GM19193 (cell line): ENCODE data around the gene FOXK2.
A peak's percentile ranks its signal among the peaks of the same experiment; 100 is the strongest.

ENCODE experiments used
- POLR2A ChIP-seq: IDR thresholded peaks from 4 replicates; pipeline ENCODE4 v1.6.1; 2011; ENCODE audit not compliant: insufficient read depth, insufficient read length; ENCODE audit errors: extremely low read depth

The FOXK2 gene

DNA sequence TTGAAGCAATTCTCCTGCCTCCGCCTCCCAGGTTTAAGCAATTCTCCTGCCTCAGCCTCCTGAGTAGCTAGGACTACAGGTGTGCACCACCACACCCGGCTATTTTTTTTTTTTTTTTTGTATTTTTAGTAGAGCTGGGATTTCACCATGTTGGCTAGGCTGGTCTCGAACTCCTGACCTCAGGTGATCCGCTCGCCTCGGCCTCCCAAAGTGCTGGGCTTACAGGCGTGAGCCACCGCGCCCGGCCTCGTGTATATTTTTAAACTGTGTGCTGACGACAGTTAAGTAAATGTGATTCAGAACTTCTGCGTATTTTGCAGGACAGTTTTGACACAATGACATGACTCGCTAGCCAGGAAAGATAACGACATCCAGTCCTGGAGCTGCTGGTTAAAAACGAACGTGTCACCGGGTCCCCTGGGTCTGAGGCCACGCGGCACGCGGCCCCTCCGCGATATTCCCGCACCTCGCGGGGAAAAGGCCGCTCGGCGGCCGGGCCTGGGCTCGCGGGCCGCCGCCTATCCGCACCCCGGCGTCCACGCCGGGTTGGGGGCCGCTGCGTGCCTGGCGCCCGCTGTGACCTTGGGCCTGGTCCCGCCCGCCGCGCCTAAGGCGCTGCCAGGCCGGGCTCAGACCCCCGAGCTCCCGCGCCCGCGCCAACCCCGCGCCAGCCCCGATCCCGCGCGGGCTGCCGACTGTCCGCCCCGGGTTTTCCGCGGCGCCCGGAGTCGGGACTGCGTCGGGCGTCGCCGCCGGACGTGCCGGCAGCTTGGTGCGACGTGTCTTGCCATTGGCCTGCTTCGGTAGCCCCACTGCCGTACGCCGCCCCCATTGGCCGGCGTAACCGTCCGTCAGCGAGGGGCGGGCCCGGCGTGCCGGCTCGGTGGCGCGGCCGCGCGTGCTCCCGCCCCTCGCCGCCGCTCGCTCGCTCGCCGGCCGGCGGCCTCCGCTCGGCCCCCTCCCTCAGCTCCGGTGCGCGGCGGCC is at the start of gene FOXK2:
TSS of gene FOXK2 (plus strand) at position 907 of the 985 bp plus-strand sequence. CDS start 157 bp downstream, outside the sequence.
- TF ChIP-seq POLR2A = peak; percentile 65

GRCh38 chr17:82470065-82470464 is 49.5 kb upstream of the FOXK2 start:
- no peak for TF ChIP-seq POLR2A

DNA sequence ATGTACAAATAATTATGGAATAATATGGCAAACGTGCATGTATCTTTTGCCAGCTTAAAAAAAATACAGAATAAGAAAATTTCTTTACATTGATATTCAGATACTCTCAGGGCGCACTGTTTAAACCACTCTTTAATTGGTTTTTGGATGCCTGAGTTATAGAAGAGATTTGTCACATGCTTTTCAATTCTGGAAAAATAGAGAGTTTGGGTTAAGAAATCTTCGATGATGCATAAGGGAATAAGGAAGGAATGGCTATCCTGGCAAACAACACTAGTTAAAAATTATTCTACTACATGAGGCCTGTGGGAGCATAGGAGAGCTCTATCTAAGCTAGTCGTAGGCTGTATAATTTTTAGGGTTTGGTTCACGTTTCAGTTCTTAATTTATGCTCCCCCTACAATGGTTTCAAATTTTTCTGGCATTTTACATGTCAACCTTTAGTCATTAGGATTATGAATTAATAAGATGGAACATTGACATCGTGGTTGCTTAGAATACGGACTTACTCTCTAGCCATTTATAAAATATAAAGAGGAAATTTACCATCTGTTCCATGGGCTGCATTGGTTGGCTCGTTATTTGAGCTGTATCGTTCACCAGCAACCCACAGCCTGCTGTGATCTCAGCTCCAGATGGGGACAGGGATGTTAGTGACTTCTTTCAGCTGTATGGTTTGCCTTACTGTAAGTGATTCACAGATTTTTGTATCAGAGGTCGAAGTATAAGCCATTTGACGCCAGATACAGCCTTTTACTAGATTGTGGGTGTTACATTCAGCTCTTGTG is 45.1 kb upstream of the FOXK2 start:
- TF ChIP-seq POLR2A = no peak

DNA sequence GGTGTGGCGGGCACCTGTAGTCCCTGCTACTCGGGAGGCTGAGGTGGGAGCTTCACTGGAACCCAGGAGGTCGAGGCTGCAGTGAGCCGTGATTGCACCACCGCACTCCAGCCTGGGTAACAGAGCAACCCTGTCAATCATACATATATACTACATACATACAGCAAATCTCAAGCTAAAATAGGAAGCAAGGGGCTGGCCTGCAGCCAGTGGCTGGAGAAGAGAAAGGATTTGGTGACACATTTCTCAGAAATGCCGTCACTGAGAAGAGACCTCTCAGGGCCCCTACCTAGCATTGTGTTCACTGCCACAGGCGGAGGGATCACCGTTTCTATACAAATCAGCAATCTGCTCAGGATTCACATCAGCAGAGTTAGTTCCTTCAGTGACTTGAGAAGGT is 44.1 kb upstream of the FOXK2 start:
- TF ChIP-seq POLR2A = no peak

DNA sequence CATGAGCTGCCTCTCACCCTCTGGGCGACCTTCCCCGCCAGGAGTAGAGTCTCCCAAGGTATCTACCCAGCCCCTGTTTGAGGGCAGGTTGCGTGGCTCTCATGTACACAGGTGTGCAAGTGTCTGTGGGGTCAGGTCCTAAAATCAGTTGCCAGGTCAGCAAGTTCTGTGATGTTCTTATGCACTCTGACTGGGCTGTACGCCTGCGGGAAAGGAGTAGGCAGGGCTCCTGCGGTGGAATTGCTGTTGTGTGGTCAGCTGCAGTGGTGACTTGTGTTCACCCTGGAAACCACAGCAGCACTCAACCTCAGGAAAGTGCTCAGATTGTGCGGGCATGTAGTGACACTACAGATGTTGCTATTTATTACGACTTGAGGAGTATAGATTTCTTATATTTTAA is 41.6 kb upstream of the FOXK2 start:
- no peak for TF ChIP-seq POLR2A

- no peak for TF ChIP-seq POLR2A
Measured at GRCh38 chr17:82479602-82480001, 39.9 kb upstream of the FOXK2 start.

DNA sequence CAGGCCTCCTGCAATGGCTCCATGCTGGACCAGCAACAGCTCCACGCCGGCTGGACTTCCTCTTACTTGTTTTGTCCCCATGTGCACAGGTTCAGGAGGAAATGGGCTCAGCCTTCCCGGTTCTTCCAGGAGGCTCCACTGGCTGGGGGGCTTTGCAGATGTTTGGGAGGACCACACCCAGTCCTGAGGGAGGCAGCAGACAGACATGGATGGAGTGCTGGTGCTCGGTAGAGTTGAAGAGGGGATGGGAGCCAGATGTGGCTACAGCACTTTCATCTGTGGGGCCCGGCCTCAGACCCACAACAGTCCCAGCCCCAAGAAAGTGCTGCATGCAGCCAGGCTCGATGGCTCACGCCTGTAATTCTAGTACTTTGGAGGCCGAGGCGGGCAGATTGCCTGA is 39.2 kb upstream of the FOXK2 start:
- no peak for TF ChIP-seq POLR2A

GRCh38 chr17:82483204-82483660 is 36.3 kb upstream of the FOXK2 start:
- no peak for TF ChIP-seq POLR2A

- no peak for TF ChIP-seq POLR2A
Measured at GRCh38 chr17:82483836-82484235, 35.7 kb upstream of the FOXK2 start.

DNA sequence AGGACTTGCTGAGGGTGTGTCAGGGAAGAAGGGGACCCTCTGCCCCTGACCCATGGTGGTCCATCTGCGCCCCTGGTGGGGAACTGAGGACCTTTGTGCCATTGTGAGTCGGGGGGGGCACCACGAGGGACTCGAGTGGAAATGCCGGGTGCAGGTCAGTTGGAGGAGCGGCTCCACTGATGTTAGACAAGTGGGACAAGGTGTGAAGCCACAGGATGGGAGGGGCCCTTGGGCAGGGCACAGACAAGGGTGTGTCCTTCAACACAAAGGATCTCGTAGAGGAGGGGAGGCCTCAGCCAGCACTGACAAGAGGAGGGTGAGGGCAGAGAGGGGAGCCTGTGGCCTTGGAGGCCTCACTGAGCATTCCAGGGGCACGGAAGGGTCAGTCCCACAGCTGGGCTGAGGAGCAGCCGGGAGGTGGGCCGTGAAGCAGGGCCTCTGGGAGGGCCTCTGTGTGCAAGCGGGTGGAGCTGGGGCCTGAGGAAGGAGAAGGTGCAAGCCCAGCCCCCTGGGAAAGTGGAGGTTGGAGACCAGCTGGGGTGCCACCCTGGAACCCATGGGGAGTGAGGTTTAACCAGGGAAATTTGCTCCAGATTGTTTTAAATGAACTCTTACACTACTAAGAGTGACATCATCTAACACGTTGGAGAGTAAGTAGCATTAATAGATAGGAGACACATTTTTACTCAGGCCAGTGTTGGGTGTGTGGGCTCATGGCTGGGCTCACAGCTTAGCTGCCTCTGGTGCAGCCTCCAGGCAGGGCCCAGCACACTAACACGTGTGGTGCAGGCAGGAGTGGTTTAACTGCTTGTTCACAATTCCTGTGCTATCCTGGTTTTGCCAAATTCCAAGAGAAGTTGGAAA is 33.1 kb upstream of the FOXK2 start:
- TF ChIP-seq POLR2A = no peak

DNA sequence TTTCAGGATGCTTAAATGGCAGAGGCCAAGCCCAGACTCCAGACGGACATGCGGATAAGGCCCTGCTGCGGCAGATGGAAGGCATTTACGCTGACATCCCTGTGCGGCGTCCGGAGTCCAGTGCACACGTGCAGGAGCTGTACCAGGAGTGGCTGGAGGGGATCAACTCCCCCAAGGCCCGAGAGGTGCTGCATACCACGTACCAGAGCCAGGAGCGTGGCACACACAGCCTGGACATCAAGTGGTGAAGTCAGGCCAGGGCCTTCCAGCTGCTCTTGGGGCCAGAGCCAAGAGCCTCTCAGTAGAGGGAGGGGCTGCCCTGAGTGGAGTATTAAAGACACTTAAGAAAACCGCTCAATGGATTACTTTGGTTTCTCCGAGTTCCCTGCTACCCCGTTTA is 31.6 kb upstream of the FOXK2 start:
- no peak for TF ChIP-seq POLR2A

DNA sequence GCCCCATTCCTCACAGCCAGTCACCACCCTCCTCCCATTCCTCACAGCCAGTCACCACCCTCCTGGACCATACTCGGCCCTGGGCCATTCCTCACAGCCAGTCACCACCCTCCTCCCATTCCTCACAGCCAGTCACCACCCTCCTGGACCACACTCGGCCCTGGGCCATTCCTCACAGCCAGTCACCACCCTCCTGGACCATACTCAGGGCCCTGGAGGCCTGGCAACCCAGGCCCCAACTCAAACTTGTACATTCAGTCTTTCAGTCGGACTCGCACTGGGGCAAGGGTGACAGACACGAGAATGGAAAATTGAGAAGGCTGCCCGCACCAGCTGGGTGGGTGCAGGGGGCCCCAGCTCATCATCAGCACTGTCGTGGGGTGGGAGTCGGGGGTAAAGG is 30.4 kb upstream of the FOXK2 start:
- TF ChIP-seq POLR2A = no peak

DNA sequence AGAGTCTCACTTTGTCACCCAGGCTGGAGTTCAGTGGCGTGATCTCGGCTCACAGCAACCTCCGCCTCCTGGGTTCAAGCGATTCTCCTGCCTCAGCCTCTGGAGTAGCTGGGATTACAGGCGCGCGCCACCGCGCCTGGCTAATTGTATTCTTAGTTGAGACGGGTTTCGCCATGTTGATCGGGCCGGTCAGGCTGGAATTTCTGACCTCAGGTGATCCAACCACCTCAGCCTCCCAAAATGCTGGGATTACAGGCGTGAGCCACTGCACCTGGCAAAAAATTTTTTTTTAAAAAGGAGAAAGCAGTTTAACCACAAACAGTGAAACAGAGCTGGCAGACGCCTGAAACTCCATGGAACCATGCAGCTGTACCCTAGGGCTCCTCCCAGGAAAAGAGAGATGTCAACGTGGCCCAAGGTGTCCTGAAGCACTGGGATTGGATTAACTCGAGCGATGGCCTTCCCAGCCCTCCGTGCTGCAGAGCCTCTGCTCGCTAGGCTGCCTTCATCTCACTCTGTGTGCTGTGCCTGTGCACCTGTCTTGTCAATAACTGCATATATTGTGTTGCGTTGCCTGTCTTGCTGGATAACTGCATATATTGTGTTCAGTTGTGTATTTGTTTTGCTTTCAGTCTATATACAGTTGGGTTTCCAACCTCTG is 29.6 kb upstream of the FOXK2 start:
- TF ChIP-seq POLR2A = no peak
